GM23338 (cell line): Measurements from ENCODE around the gene SLC9A9.

Experiments used
- CTCF ChIP-seq, 2 experiments: fragments of 200-600 bp in 1 of 2; sonication (generic) in 1 of 2; conservative IDR thresholded peaks; 2 replicates each; pipeline versions ENCODE4 v1.5.1 to v1.6.1; 2016 to 2017; ENCODE audit warnings: antibody characterized with exemption in 2 of 2, low read depth in 2 of 2, mild to moderate bottlenecking in 2 of 2, moderate library complexity in 1 of 2
- EZH2 ChIP-seq: fragments of 200-600 bp; sonication (generic); IDR thresholded peaks from one replicate; pipeline ENCODE4 v1.8.0; 2017; ENCODE audit warnings: antibody characterized with exemption, mild to moderate bottlenecking, low read depth; ENCODE audit not compliant: unreplicated experiment
- EZH2phosphoT487 ChIP-seq: fragments of 200-600 bp; sonication (generic); IDR thresholded peaks from one replicate; pipeline ENCODE4 v1.8.1; 2018; ENCODE audit warnings: antibody characterized with exemption; ENCODE audit not compliant: unreplicated experiment
- POLR2AphosphoS5 ChIP-seq: IDR thresholded peaks from 2 replicates; pipeline ENCODE4 v1.6.1; 2016; ENCODE audit warnings: antibody characterized with exemption, low read depth
- REST ChIP-seq: IDR thresholded peaks from one replicate; pipeline ENCODE4 v1.6.1; 2018; ENCODE audit warnings: antibody characterized with exemption; ENCODE audit not compliant: unreplicated experiment

GRCh38 chr3:143332026-143332425, 516.2 kb downstream of the SLC9A9 start:
- no peak for TF ChIP-seq CTCF (conservative IDR thresholded peaks at IDR 0.05; ENCODE audit: low read depth in 2 of 2)
- no peak for TF ChIP-seq POLR2AphosphoS5
- no peak for TF ChIP-seq EZH2
- no peak for TF ChIP-seq EZH2phosphoT487
- TF ChIP-seq REST = no peak
